CD4-positive, alpha-beta T cell treated with Interleukin-4 for 1 hour (primary cell): Measurements from ENCODE around the gene FFAR2.
A peak's percentile ranks its signal among the peaks of the same experiment; 100 is the strongest.
"Not testable (repeated sequence)": the region's sequence is repeated elsewhere in the genome, so short reads cannot be mapped to it uniquely, and the experiment has no call there.

ENCODE experiments used
- DNase-seq, 2 donors: peaks; one replicate each; pipeline ENCODE4 v3.0.0-alpha.2; 2020 to 2022

Gene FFAR2

DNA sequence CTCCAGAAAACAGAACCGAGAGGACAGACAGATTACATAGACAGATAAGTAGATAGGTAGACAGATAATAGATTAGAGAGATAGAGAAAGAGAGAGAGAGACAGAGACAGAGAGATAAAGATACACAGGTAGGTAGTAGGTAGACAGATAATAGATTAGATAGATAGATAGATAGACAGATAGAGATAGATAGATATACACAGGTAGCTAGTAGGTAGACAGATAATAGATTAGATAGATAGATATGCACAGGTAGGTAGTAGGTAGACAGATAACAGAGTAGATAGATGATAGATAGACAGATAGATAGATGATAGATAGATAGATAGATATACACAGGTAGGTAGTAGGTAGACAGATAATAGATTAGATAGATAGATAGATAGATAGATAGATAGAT, 10.1 kb downstream of the FFAR2 start:
- DNase-seq: no peak

DNA sequence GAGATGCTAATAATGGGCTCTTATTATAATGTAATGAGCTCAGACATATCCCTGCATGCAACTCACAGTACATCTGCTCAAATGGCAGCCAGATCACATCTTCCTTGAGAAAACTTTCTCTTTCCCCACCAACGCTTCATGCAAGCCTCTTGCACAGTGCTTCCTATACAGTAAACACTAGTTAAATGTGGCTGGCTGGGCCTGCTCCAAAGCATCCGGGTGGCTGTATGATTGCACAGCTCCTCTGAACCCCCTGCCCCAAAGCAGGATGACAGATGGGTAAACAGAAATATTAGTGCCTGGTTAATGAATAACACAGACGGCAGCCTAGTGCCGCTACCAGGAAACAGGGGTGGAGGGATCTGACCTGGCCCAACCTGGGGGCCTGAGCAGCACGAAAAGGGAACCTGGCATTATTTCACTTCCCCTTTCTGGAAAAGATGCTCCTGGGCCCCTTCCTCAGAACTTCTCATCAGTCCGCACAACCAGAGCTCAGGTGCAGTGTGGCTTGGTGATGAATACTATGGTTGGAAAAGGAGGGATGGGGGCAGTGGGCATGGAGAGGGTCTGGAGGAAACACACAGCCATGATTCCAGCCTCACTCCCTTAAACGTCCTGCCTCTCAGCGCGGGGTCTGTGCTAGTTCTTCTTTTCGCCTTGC, 10.8 kb downstream of the FFAR2 start:
- peak in 1 of 2 donors; percentile 69 for DNase-seq

GRCh38 chr19:35459414-35460082, 11.5 kb downstream of the FFAR2 start:
- no peak for DNase-seq

DNA sequence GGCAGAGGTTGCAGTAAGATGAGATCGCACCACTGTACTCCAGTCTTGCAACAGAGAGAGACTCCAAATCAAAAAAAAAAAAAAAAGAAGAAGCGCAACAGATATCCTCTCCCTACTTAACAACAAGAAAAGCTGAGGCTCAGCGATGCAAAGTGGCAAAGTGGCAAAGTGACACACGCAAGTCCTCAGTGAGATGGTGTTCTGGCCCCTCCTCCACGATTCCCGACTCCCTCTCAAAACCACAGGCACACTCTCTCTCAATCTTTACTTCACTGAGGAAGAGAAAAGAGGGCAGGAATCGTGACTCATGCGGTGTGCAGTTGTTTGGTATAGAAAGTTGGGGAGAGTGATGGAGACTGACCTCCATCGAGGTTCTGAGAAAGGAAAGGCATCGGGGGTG, 12.6 kb downstream of the FFAR2 start:
- DNase-seq: peak in 1 of 2 donors; percentile 29

DNA sequence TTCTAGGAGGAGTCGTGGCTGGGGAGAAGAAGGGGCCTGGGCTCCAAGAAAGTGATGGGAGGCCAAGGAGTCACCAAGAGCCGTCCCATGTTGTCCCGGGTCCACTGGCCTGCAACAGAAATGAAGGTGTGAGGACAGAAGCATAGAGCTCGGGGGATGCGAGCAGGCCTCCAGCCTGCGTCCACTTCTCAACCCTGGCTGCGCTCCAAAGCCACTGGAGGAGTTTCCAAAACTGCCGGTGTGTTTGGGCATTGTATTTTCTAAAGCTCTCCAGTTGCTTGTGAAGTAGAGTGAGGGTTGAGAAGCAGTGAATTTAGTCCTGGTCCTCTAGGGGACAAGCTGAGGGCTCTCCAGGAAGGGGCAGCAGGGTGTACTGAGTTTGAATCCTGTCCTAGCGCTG, 13.0 kb downstream of the FFAR2 start:
- no peak for DNase-seq

GRCh38 chr19:35461788-35462187, 13.7 kb downstream of the FFAR2 start:
- DNase-seq: not testable (repeated sequence)

DNA sequence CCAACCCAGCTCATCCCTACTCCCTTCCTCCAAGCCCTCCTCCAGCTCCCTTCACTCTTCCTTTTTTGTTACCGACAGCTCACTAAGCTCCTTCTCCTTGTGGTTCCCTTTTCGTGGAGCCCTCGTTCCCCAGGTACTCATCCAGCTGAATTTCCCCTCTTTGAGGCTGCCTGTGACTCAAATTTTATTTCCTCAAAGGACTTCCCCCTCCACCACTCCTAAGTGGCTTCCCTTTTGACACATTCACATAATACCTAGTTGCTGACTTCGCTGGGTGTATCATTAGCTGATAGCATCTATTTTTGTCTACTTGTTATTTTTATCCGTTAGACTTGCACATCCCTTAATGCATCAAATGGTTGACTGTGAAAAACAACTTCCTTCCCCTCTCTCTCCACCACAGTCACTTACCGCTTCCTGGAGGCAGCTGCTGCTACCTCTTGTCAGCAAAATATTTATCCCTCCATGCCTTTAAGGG, 14.5 kb downstream of the FFAR2 start:
- peak; percentile 73 to 84 for DNase-seq

DNA sequence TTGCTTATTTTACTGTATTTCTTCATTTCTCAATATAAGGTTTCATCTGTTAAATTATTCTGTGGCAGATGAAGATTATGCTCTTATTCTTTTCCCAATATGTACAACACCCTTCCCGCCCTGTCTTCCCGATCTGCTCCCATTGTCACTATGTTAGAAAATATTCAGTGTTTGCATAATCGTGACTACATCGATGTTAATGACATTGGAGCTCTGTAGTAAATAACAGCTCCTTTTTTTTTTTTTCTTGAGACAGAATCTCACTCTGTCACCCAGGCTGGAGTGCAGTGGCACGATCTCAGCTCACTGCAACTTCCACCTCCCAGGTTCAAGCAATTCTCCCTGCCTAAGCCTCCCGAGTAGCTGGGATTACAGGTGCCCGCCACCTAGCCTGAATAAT, 14.9 kb downstream of the FFAR2 start:
- DNase-seq: not testable (repeated sequence)

DNA sequence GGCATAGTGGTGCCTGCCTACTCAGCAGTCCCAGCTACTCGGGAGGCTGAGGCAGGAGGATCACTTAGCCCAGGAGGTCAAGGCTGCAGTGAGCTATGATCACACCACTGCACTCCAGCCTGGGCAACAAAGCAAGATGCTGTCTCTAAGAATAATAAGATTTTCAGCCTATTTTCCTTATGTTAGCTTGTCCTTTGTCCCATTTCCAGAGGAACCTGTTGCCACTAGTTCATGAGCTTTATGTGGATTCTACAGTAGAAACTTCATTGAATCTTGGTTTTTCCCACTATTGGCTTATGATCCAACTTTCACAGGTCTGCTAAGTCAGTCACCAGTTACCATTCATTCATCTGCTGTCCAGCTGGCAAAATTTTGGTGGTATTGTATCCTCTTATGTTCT, 18.2 kb downstream of the FFAR2 start:
- no peak for DNase-seq

- peak; percentile 76 to 80 for DNase-seq
Observed at GRCh38 chr19:35468637-35469036, 20.6 kb downstream of the FFAR2 start.

GRCh38 chr19:35470128-35470527, 22.1 kb downstream of the FFAR2 start:
- no peak for DNase-seq

- not testable (repeated sequence) for DNase-seq
Observed at GRCh38 chr19:35471075-35471474, 23.0 kb downstream of the FFAR2 start.

GRCh38 chr19:35471946-35472345, 23.9 kb downstream of the FFAR2 start:
- DNase-seq: no peak

DNA sequence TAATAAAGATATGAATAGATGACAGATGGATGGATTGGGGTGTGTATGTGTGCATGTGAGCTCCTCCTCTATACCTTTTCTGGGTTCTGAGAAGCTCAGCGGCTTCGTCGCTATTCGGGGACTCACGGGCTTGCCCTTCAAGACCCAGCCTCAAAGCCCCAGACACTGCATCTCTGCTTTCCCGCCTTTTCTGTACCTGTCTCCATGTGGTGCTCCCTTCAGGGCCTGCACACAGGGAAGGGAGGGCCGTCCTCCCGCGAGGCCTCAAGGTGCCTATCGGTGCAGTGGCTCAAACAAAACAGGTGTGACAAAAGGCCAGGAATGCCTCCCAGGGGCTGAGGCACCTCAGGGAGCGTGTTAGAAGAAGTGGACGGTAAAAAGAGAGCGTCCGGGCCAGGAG, 26.0 kb downstream of the FFAR2 start:
- DNase-seq: no peak

- not testable (repeated sequence) for DNase-seq
Observed at GRCh38 chr19:35474594-35474993, 26.5 kb downstream of the FFAR2 start.

- DNase-seq: no peak
Observed at GRCh38 chr19:35476149-35476548, 28.1 kb downstream of the FFAR2 start.

DNA sequence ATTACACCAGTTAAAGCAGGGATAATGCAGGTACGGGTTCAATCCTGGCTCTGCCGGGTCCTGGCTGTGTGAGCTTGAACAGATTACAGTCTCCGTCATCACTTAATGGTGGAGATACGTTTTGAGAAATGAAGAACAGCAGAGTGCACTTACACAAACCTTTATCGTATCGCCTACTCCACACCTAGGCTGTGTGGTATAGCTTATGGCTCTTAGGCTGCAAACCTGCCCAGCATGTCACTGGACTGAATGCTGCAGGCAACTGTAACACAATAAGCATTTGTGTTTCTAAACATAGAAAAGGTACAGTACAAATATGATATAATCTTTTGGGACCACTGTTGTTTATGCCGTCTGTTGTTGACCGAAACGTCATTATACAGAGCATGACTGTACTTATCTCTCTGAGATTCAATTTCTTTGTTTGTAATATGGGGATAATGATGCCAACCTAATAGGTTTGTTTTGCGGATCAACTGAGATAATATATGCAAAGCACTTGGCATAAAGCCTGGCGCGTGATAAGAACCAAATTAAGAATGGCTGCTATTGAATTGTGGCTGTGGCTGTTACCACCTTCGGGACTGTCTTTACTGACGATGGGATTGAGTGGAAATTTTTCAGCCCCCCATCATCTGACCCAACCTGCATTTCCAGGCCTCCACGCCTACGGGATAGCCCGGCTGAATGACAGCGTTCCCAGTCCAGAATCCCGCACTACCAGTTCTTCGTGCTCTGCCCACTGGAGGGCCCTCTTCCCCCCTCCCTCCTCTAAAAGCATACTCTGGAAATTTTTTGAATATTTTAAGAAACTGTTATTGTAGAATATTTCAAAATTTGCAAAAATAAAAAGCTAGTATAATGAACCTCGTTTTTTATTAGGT, 31.0 kb downstream of the FFAR2 start:
- DNase-seq: no peak

DNA sequence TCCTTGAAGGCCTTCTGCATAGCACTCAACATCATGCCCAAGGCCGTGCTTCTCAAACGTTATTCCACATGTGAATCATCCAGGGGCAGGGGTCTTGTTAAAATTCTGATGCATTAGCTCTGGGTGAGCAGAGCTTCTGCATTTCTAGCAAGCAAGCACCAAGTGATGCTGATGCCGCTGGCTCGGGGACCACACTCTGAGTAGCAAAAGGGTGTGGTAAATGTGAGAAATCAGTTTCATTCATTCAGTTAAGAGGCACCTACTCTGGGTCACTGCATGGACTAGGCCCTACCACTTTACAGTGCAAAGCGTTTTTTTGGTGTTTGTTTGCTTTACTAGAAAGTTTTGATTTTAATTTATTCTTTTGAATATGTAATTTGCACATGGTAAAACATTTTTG, 35.0 kb downstream of the FFAR2 start:
- no peak for DNase-seq

GRCh38 chr19:35484252-35485036, 36.4 kb downstream of the FFAR2 start:
- DNase-seq: peak in 1 of 2 donors; percentile 55

- DNase-seq: no peak
Observed at GRCh38 chr19:35486268-35486708, 38.2 kb downstream of the FFAR2 start.

- no peak for DNase-seq
Observed at GRCh38 chr19:35487656-35488182, 39.7 kb downstream of the FFAR2 start.

GRCh38 chr19:35488677-35489076, 40.6 kb downstream of the FFAR2 start:
- no peak for DNase-seq
